NCI-H1930 (cell line): ENCODE measurements around the gene SDK1.

ENCODE experiments used
- DNase-seq, 2 experiments: peaks; one replicate each; lab custom pipeline; 2025; lab: John Stamatoyannopoulos, UW

Gene SDK1

DNA sequence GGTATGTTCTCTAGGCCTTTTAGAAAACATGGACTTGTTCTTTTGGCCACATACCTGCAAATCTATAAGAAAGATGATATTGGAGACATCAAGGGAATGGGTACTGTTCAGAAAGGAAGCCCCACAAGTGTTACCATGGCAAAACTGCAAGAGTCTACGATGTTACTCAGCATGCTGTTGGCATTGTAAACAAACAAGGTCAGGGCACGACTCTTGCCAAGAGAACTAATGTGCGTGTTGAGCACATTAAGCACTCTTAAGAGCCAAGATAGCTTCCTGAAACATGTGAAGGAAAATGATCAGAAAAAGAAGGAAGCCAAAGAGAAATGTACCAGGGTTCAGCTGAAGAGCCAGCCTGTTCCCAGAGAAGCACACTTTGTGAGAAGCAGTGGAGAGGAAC lies 37.1 kb downstream of the SDK1 start:
- no peak for DNase-seq

DNA sequence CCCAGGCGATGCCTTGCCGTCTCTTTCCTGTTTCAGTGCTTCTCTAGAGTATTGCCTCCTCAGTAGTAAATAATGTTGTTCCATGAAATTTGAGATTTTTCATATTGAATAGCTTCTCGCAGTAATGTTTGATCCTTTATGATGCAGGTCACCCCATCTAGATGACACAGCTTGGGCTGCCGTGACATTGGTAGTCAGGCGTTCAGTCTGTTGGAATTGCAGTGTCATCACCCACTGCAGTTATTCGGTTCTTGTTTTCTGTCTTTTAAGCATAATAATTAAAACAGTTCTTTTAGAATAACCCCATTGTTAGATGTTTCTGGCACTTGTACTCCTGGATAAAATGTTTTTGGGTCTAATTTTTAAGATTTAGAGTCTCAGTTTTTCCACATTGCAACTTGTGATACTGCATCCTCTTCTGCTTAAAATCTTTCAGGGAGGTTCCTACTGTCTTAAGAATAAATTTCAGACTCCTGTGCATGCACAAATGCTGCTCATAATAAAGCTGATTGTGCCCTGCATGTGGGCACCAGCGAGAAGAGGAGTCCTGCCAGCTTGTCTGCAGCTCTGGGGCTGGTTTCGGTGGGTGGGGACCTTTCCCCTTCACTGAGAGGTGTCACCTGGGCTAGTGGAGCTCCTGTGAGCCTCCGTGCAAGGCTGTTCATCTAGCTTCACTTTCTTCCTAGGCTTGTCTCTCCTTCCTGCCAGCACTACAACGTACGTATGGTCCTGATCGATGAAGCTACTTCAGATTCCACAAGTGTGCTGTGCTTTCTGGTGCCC lies 44.8 kb downstream of the SDK1 start:
- no peak for DNase-seq

DNA sequence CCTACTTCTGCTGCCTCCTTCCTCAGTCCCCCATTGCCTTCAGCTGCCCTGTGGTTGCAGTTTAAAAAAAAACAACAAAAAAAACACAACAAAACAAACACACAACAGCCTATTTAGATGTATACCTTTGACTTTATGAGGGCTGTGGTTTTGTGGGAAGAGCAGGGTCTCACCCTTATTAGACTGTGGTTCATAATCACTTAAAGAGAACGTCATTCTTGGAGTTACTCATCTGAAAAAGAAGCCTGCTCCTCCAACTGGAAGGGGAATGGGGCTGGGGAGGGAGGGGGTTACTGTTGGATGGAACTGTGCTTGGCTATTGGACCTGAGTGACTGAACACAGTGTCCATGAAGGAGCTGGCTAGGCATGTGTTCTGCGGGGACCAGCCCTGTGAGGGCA lies 48.1 kb downstream of the SDK1 start:
- no peak for DNase-seq

DNA sequence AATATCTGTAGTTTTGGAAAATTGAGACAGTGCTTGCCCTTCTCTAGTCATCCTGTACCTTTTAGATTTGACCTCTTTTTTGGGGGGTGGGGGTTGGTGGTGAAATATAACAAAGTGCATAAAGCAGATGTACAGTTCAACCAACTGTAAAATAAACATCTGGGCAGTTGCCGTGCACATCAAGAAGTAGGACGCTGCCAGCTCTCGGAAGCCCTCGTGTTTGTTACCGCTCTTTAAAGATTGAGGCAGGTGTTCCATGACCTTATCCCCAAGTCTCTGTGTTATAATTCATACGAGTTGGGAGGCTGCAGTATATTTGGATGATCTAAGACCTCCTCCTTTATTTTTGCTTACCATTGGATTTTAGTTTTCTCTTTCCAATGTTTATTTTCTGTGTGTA lies 55.1 kb downstream of the SDK1 start:
- DNase-seq, result no peak

DNA sequence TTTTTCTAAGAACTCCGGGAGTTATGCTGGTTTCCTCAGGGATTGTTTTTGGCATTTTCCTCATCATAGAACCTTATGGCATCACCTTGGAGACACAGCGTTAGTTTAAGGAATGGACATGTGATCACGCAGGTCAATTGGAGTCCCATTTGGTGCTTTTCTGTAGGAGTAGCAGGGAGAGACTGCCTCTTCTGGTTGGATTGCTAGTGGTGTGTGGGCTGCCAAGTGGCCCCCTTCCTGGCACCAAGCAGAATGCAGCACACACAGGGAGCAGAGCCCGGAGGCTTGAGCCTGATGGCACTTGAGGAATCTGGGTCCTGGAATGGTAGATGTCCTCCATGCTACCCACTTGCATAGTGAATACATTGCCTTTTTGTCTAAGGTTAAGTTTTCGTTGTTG lies 57.9 kb downstream of the SDK1 start:
- no peak for DNase-seq

DNA sequence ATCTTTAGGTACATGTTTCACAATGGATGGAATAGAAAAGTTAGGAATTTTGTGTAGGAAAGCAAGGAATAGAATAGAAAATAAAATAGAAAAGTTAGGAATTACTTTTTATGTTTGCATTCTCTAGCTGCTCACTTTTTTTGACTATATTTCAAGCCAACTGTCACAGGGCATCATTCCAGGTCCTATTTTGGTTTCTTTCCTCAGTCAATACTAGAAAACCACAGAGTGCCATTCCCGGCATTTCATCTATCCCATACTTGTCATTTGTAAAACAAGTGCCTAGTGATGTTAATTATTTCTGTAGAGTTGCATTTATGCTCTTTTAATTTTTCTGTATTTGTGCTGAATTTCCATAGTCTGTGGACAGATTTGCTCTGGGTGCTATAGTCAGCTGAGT lies 66.2 kb downstream of the SDK1 start:
- DNase-seq, result no peak

DNA sequence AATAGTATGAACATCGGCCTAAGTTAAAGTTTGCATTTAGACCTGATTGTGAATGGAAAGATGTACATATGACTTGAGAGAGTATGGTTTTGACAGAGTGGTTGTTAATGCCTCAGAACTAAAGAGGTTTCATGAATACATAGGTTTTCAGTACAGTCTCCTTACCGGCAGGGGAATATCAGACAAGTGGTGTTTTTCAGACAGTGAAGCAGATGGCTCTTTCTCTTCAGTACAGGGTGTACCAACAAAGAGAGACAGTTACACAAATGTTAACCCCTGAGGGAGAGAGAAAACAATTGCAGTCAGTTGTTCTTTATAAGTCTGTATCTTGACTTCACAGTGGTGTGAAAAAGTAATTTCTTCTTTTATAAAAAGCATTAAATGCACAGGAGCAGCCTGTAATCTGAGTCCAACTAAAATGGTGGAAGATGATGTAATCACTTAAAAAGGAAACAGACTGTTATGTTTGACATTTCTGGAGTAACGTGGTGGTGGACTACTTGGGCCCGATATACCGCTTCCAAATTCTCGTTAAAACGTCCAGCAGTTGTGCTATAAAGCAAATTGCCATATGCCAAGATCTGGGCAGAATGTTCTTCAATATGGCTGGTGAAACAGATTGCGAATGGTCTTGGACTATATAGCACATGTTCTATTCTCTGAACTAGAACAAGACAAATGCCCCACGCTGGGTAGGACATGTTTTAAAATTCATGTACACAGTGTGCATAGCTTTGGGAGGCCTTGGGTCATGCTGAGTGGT lies 69.2 kb downstream of the SDK1 start:
- peak in 1 of 2 experiments; percentile 4 for DNase-seq

DNA sequence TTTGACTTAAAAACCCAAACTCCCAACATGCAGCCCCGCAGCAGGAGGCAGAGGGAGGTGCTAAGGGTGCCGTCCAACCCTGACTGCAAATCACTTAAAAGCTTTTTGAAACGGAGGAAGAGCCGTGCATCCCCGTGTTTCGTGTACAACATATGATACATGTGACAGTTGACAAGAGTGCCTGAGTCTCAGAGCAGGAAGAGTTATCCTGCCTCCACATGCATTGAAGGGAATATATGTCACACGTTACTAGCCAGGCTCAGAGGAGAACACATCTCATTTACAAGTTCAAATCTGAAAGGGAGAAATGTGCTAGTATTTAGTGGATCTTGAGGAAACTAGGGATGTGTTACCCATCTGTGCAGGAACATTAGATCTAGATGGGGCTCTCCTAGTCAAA lies 69.9 kb downstream of the SDK1 start:
- DNase-seq, result no peak

DNA sequence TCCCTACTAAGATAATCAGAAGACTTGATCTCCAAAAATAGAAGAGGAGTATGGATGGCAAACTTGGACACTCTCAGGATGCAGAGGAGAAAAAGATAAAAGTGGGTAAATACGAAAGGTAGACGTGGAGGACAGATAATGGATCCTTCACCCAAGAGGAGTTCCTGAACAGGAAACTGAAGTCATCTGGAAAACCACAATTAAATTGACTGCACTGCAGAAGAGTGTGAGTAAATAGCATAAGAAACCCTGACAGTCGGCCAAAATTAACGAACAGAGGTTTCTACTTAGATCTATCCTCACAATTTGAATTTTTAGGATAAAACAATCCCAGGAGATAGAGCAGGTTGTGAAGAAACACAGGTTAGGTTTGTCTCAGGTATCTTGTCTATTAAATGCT lies 70.5 kb downstream of the SDK1 start:
- no peak for DNase-seq

DNA sequence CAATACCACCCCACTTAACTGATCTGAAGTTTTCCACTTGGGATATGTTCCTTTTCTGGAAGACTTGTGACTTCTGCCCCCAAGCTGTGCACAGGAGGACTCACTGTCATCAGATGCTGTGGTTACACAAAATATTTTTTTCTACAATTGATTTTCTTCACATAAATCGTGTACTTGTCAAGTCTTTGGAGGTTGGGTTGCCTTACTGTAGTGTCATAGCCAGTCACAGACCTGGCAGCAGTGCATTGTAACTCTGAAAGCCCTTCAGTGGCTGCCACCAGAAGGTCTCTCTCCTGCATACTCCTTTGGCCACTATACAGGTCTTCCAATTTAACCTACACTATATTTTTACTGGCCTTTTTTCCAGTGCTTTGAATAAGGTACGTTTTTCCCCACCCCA lies 73.2 kb downstream of the SDK1 start:
- no peak for DNase-seq

DNA sequence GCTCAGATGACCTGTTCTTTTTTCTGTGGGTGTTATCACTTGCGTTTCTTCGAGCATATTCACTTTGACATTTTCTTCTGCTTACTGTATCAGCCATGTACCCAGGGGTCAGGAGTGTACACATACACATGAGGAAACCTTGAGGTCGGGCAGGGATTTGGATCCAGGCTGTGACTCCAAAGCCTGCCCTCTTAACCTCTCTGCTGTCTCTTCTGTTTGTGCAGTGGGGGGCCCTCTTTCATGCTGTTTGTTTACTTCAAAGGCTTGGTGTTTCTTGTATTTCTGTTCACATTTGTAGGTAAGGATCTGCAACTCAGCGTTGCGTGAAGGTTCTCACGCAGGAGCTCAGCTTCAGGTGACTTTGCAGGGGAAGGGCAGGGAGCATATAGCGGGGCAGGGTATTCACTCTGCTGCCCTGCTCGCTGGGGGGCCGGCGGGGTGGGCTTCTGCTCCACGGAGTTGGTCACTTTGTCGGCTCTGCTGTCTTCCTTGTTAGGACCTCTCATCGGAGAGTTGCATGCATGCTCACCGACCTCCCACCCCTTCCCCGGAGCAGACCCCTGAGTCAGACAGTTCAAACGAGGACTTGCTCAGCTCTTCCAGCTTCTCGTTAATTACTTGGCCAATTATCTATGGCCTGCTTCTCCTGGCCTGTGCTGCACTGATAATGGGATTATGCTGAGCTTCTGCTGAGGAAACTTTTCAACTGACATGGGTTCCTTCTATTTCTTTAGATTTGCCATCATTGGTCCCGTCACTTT lies 77.5 kb downstream of the SDK1 start:
- no peak for DNase-seq

DNA sequence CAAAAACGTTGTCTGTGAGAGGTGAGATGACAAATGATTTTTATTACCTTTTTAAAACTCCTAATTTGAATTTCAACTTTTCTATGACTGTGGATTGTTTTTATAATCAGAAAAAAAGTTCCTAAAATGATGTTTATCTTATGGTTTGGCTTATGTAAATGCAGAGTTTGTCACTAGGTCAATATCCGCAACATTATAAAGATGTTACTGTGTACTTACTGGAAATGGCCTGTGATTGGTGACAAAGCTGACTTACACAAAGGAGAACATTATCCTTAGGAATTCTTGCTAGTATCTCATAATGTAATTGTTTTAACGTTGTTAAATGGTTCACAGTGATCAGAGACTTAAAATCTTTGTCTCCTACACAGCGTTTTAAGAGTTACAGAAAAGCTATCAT lies 79.0 kb downstream of the SDK1 start:
- no peak for DNase-seq

DNA sequence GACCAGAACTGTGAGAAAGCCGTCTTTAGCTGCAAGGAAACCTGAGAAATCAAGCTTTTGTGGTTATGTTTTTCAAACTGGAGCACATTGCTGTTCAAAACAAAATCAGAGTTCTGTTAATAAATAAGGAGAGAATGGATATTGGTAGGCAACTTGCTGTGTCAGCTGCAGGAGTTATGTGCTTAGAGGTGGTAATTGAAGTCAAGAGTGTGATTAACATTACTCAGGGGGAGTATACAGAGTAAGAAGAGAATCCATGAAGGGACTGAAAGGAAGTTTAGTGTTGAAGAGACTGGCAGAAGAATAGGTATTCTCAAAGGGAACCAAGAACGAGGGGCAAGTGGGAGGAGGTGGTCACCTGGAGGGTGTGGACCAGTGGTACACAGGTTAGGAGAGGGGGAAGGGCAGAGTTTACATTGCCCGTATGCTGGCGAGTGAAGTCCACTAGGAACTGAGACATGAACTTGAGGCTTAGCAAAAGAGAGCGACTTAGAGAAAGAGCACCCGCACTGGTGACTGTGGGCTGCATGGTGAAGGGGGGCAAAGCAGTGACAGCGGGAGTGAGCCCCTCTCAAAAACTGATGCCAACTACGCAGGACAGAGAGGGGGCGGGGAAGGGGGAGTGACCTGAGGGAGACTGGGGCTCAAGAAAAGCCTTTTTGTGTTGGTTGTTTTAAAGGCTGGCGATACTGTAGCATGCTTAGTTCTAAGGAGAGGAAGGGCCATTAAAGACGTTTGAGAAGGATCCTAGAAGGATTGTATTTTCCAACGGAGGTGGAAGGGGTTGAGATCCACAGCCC lies 80.0 kb downstream of the SDK1 start:
- DNase-seq, result no peak

DNA sequence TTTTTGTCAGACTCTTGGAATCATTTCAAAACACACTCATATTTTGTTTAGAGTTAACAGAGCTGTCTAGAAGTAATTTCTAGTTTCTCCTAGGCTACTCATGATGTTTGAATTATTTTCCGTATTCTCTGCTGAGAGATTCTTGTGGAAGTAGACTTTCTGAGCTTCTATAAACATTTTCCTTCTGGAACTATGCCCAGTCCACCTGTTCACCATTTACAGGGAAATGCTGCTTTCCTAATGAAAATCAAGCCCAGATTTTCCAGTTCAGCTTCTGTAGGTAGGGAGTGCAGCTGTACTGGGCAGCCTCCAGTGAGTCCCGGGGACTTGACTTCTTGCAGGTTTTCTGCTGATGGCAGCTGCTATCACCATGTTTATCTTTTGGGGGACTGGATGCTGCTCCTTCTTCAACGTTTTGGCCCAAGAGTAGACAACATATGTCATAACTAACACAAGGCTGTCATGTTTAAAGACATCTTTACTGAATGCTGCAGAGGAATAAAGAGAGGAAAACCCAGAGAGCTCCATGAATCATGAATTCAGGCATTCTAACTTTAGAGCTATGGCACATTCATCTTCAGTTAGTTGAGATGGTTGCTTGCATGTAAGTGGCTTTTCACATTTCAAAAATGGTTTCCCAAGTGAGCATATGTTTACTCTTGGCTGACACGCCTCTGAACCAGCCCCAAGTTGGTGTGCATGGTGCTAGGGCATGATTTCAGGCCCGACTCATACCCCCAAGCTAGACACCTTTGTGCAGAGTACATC lies 85.6 kb downstream of the SDK1 start:
- DNase-seq, result no peak

DNA sequence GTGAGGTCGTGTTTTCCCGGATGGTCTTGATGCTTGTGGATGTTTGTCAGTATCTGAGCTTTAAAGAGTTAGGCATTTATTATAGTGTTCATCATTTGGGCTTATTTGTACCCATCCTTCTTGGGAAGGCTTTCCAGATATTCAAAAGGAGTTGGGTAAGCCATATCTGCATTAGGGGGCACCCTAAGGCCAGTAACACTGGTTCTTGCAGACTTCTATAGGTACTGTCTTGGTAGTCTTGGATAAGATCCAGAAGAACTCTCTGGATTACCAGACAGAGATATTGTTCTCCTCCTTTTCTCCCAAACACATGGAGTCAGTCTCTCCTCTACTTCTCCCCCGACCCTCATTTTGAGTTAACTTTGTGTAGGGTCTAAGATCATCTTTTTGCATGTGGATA lies 92.8 kb downstream of the SDK1 start:
- no peak for DNase-seq

DNA sequence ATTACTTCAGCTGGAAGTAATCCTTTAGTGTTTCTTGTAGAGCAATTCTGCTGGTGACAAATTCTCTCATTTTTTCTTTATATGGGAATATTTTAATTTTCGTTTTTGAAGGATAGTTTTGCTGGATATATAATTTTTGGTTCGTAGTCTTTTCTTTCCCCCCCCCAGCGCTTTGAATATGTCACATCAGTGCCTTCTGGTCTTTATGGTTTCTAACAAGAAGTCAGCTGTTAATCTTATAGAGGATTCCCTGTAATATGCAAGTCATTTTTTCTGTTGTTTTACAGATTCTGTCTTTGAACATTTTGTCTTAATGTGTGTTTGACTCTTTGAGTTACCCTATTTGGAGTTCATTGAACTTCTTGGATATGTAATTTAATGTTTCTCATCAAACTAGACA lies 96.3 kb downstream of the SDK1 start:
- no peak for DNase-seq

DNA sequence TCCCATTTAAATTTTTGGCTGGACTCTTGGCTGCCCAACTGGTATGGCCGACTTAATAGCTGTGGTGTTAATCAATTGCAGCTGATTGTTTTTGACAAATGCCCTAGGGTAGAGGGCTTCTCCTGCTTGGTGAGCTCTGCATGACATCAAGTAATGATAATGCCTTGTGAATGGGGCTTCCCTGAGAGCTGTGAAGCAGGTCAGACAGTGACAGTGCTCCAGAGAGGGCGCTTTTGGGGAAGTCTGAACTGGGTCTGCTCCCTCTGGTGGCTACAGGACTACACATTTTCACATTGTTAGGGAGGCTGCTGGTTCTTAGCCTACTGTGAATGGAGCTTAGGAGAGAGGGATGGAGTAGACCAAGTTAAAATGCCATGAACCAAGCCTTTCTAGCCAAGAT lies 98.8 kb downstream of the SDK1 start:
- DNase-seq, result peak; percentile 5 to 30

DNA sequence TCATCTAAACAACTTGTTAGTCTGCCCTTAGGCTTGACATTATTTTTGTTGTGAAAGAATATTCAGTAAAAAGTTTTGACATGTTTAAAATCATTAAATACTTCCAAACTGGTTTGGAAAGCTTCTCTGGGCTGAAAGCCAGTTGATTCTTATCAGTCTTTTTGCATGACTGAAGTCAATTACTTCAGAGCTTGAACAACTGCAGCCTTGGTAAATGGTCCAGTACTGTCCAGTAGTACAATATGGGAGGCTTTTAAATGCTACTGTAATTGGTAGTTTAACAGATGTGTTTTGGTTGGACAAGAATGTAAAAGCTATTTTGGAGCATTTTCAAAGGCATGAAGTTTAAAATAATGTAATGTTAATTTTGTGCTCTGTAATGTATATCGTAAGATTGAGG lies 103.4 kb downstream of the SDK1 start:
- no peak for DNase-seq

DNA sequence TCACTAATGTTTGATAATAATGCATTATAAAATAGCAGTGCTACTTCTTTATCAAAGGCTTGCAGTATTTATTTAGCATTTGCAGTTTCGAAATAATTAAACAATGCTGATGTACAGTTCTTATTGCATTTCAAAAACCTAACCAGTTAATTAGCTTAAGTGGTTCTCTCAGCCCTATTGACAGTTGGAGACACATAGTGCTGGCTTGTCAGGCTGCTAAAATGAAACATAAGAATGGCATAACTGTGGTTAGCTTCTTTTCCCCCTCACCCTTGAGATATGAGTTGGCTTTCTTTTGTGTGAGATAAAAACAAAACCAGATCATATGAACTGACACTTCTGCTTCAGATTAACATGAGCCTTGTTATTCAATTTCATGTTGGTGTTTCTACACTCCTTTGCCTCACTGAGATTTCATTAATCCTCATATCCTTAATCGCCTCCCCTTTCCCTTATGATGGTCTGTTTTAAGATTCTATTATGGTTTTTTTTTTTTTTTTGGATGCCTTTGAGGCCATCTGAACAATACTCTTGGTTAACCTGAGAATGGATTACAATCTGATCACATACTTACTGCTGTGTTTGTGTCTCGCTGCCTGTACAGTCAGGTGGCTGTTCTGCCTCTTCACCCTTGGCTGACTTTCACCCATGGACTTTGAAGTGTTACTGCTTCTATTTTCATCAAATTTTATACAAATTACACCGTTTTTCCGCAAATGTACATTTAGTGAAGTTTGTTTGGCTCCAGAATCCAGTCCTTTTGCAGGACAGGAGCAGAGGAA lies 108.0 kb downstream of the SDK1 start:
- DNase-seq, result peak; percentile 32 to 68

DNA sequence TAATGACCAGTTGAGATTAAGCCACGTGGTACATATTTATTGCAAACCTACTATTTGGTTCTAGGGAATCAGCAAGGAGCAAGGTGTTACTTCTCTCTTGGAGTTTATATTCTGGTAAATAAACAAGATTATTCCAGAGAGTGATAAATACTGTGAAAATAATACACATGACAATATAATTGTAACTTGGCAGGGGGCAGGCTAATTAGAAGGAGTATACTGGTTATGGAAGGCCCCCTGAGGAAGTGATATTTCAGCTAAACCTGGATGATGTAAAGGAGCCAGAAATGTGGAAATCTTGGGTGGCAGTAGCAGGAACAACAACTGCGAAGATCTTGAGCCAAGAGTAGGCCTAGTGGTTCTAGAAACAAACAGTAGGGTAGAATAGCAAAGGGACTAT lies 111.8 kb downstream of the SDK1 start:
- DNase-seq, result no peak
